ENCODE results near the gene ITGA1. TPM values are rescaled to one million over a fixed set of nuclear protein-coding genes. Genes with fewer than 3 reads are reported as not detected.
"Not testable (repeated sequence)": the region's sequence is repeated elsewhere in the genome, so short reads cannot be mapped to it uniquely, and the experiment has no call there.

The ITGA1 gene
- total RNA-seq, 2 experiments from 2014 or later = 2.6 to 3.2 TPM

GRCh38 chr5:52807037-52807436, 19.3 kb downstream of the ITGA1 start:
- Mint-ChIP-seq H3K36me3 (ENCODE audit: low read depth) (peaks cover 18% of the 10 kb centered on the region), H3K27ac (no peak overlapping the region), H3K27me3 (no peaks in the 10 kb centered on the region), H3K9me3 (no peaks in the 10 kb centered on the region), H3K4me3 (no peak overlapping the region), H3K4me1 (peaks cover 26% of the 10 kb centered on the region)
- DNase-seq = no peak
- ChIA-PET CTCF (no interaction called here), POLR2A (no interaction called here)

GRCh38 chr5:52807723-52808122, 20.0 kb downstream of the ITGA1 start:
- ChIA-PET CTCF (interaction anchor here (1.1 kb wide), 1 partner anchor 9 kb away, joined by 5 read pairs; no protein-coding TSS in a partner anchor), POLR2A (no interaction called here)
- H3K27ac Mint-ChIP-seq = no peak overlapping the region
- no peaks in the 10 kb centered on the region for H3K27me3 Mint-ChIP-seq
- no peak overlapping the region for H3K4me3 Mint-ChIP-seq
- H3K9me3 Mint-ChIP-seq = no peaks in the 10 kb centered on the region
- peaks cover 22% of the 10 kb centered on the region for H3K4me1 Mint-ChIP-seq
- DNase-seq = no peak
- peaks cover 18% of the 10 kb centered on the region for H3K36me3 Mint-ChIP-seq (ENCODE audit: low read depth)

GRCh38 chr5:52808316-52808901, 20.7 kb downstream of the ITGA1 start:
- H3K9me3 Mint-ChIP-seq = no peaks in the 10 kb centered on the region
- H3K27me3 Mint-ChIP-seq = peaks cover 2% of the 10 kb centered on the region
- H3K4me3 Mint-ChIP-seq = no peak overlapping the region
- peaks cover 18% of the 10 kb centered on the region for H3K36me3 Mint-ChIP-seq (ENCODE audit: low read depth)
- POLR2A ChIA-PET = no interaction called here
- CTCF ChIA-PET = interaction anchor here (1.1 to 1.7 kb wide), 2 partner anchors 9 to 15 kb away, joined by 4 to 5 read pairs; no protein-coding TSS in a partner anchor
- DNase-seq = no peak
- peaks cover 17% of the 10 kb centered on the region for H3K4me1 Mint-ChIP-seq
- H3K27ac Mint-ChIP-seq = no peak overlapping the region

- Mint-ChIP-seq H3K4me1 (peaks cover 8% of the 10 kb centered on the region), H3K36me3 (ENCODE audit: low read depth) (peaks cover 10% of the 10 kb centered on the region), H3K27ac (no peak overlapping the region), H3K4me3 (no peak overlapping the region), H3K27me3 (peaks cover 2% of the 10 kb centered on the region), H3K9me3 (no peaks in the 10 kb centered on the region)
- ChIA-PET CTCF (interaction anchor here (1.6 to 1.7 kb wide), 2 partner anchors 10 to 13 kb away, joined by 3 to 4 read pairs; no protein-coding TSS in a partner anchor), POLR2A (no interaction called here)
- no peak for DNase-seq
Measured at GRCh38 chr5:52809884-52810283, 22.2 kb downstream of the ITGA1 start.

GRCh38 chr5:52810426-52810825, 22.7 kb downstream of the ITGA1 start:
- H3K9me3 Mint-ChIP-seq = no peaks in the 10 kb centered on the region
- no peak for DNase-seq
- H3K4me1 Mint-ChIP-seq = peaks cover 6% of the 10 kb centered on the region
- no peak overlapping the region for H3K27ac Mint-ChIP-seq
- ChIA-PET CTCF (interaction anchor here (1.6 to 1.7 kb wide), 2 partner anchors 11 to 13 kb away, joined by 3 to 4 read pairs; no protein-coding TSS in a partner anchor), POLR2A (no interaction called here)
- no peak overlapping the region for H3K4me3 Mint-ChIP-seq
- peaks cover 4% of the 10 kb centered on the region for H3K27me3 Mint-ChIP-seq
- peaks cover 5% of the 10 kb centered on the region for H3K36me3 Mint-ChIP-seq (ENCODE audit: low read depth)

GRCh38 chr5:52811067-52811749, 23.5 kb downstream of the ITGA1 start:
- CTCF ChIA-PET = interaction anchor here (1.6 to 1.7 kb wide), 2 partner anchors 10 to 11 kb away, joined by 3 to 5 read pairs; no protein-coding TSS in a partner anchor
- POLR2A ChIA-PET = no interaction called here
- Mint-ChIP-seq H3K27ac (no peak overlapping the region), H3K4me1 (peaks cover 6% of the 10 kb centered on the region), H3K36me3 (ENCODE audit: low read depth) (no peaks in the 10 kb centered on the region), H3K27me3 (peaks cover 5% of the 10 kb centered on the region), H3K9me3 (no peaks in the 10 kb centered on the region), H3K4me3 (no peak overlapping the region)
- DNase-seq = no peak

- Mint-ChIP-seq H3K36me3 (ENCODE audit: low read depth) (no peaks in the 10 kb centered on the region), H3K27ac (no peak overlapping the region), H3K4me3 (no peak overlapping the region), H3K9me3 (no peaks in the 10 kb centered on the region), H3K4me1 (peaks cover 5% of the 10 kb centered on the region), H3K27me3 (peaks cover 5% of the 10 kb centered on the region)
- POLR2A ChIA-PET = no interaction called here
- CTCF ChIA-PET = interaction anchor here (1.2 kb wide), 1 partner anchor 50 kb away, joined by 3 read pairs; no protein-coding TSS in a partner anchor
- no peak for DNase-seq
Measured at GRCh38 chr5:52814352-52815148, 26.8 kb downstream of the ITGA1 start.

GRCh38 chr5:52817818-52818217, 30.1 kb downstream of the ITGA1 start:
- H3K27me3 Mint-ChIP-seq = peaks cover 5% of the 10 kb centered on the region
- CTCF ChIA-PET = interaction anchor here (1.3 kb wide), 1 partner anchor 20 kb away, joined by 3 read pairs; no protein-coding TSS in a partner anchor
- H3K4me3 Mint-ChIP-seq = no peak overlapping the region
- no peaks in the 10 kb centered on the region for H3K9me3 Mint-ChIP-seq
- no peaks in the 10 kb centered on the region for H3K36me3 Mint-ChIP-seq (ENCODE audit: low read depth)
- DNase-seq = no peak
- no peaks in the 10 kb centered on the region for H3K4me1 Mint-ChIP-seq
- POLR2A ChIA-PET = no interaction called here
- no peak overlapping the region for H3K27ac Mint-ChIP-seq

GRCh38 chr5:52818360-52818759, 30.6 kb downstream of the ITGA1 start:
- Mint-ChIP-seq H3K4me1 (no peaks in the 10 kb centered on the region), H3K9me3 (no peaks in the 10 kb centered on the region), H3K27ac (no peak overlapping the region), H3K36me3 (ENCODE audit: low read depth) (no peaks in the 10 kb centered on the region), H3K27me3 (peaks cover 3% of the 10 kb centered on the region), H3K4me3 (no peak overlapping the region)
- POLR2A ChIA-PET = no interaction called here
- DNase-seq = no peak
- CTCF ChIA-PET = interaction anchor here (0.6 kb wide), 1 partner anchor 31 kb away, joined by 3 read pairs; no protein-coding TSS in a partner anchor

- H3K4me1 Mint-ChIP-seq; H3K36me3 Mint-ChIP-seq (ENCODE audit: low read depth); POLR2A ChIA-PET: not testable (repeated sequence)
Measured at GRCh38 chr5:52818807-52819206, 31.1 kb downstream of the ITGA1 start.

GRCh38 chr5:52821901-52822300, 34.2 kb downstream of the ITGA1 start:
- Mint-ChIP-seq H3K4me1 (peaks cover 9% of the 10 kb centered on the region), H3K4me3 (no peak overlapping the region), H3K9me3 (peaks cover under 1% of the 10 kb centered on the region), H3K36me3 (ENCODE audit: low read depth) (peaks cover under 1% of the 10 kb centered on the region), H3K27me3 (no peaks in the 10 kb centered on the region), H3K27ac (no peak overlapping the region)
- POLR2A ChIA-PET = no interaction called here
- CTCF ChIA-PET = interaction anchor here (1.0 kb wide), 1 partner anchor 21 kb away, joined by 5 read pairs; no protein-coding TSS in a partner anchor
- no peak for DNase-seq

More at GRCh38 chr5:52818807-52819206, 31.1 kb downstream of the ITGA1 start:
- not testable (repeated sequence) for H3K27me3 Mint-ChIP-seq, H3K9me3 Mint-ChIP-seq, H3K4me3 Mint-ChIP-seq, H3K27ac Mint-ChIP-seq, DNase-seq
- CTCF ChIA-PET = interaction anchor here (0.6 kb wide), 1 partner anchor 31 kb away, joined by 3 read pairs; no protein-coding TSS in a partner anchor

- ChIA-PET CTCF (interaction anchor here (1.0 to 1.9 kb wide), 2 partner anchors 13 to 20 kb away, joined by 4 to 5 read pairs; no protein-coding TSS in a partner anchor), POLR2A (no interaction called here)
- Mint-ChIP-seq H3K36me3 (ENCODE audit: low read depth) (peaks cover 3% of the 10 kb centered on the region), H3K27me3 (no peaks in the 10 kb centered on the region), H3K4me3 (no peak overlapping the region), H3K27ac (no peak overlapping the region), H3K4me1 (peaks cover 9% of the 10 kb centered on the region), H3K9me3 (peaks cover 4% of the 10 kb centered on the region)
- no peak for DNase-seq
Measured at GRCh38 chr5:52822437-52822836, 34.7 kb downstream of the ITGA1 start.

- no peaks in the 10 kb centered on the region for H3K27me3 Mint-ChIP-seq
- H3K9me3 Mint-ChIP-seq = peaks cover 8% of the 10 kb centered on the region
- CTCF ChIA-PET = no interaction called here
- no peak overlapping the region for H3K27ac Mint-ChIP-seq
- POLR2A ChIA-PET = no interaction called here
- H3K4me1 Mint-ChIP-seq = peaks cover 9% of the 10 kb centered on the region
- DNase-seq = no peak
- no peak overlapping the region for H3K4me3 Mint-ChIP-seq
- peaks cover 5% of the 10 kb centered on the region for H3K36me3 Mint-ChIP-seq (ENCODE audit: low read depth)
Measured at GRCh38 chr5:52824827-52825226, 37.1 kb downstream of the ITGA1 start.

Data from activated CD4-positive, alpha-beta T cell treated with anti-CD3 and anti-CD28 coated beads, Interleukin-2, amount 10 ng/mL, durations not matched to agents 7 days and 5 days (primary cell).